Hepatocyte (in vitro differentiated cells): ENCODE data around the gene XIRP2.

Experiments
- CTCF ChIP-seq: fragments of 200-600 bp; sonication (generic); IDR thresholded peaks from 2 replicates; pipeline ENCODE4 v1.5.1; 2016; ENCODE audit warnings: antibody characterized with exemption, mild to moderate bottlenecking; ENCODE audit not compliant: poor library complexity
- EZH2phosphoT487 ChIP-seq: fragments of 200-600 bp; sonication (generic); IDR thresholded peaks from one replicate; pipeline ENCODE4 v1.6.1; 2018; ENCODE audit warnings: antibody characterized with exemption, mild to moderate bottlenecking, low read depth, moderate library complexity; ENCODE audit not compliant: unreplicated experiment, severe bottlenecking

- no peak for TF ChIP-seq CTCF
- TF ChIP-seq EZH2phosphoT487 = no peak
Measured at GRCh38 chr2:167103757-167104133, 215.5 kb downstream of the XIRP2 start.
